ENCODE results near the gene EXO1.
"Not testable (repeated sequence)": the region's sequence is repeated elsewhere in the genome, so short reads cannot be mapped to it uniquely, and the experiment has no call there.

The EXO1 gene

GRCh38 chr1:241844593-241844992 is 3.4 kb upstream of the EXO1 start:
- Histone ChIP-seq H3K36me3 (ENCODE audit: insufficient read depth, low read length) (no peaks in the 10 kb centered on the region), H3K4me1 (ENCODE audit: insufficient read depth, low read length) (peaks cover 6% of the 10 kb centered on the region; the same call in 1 of the 2 replicates), H3K9ac (ENCODE audit: low read depth, low read length) (no peak overlapping the region), H3K9me3 (ENCODE audit: control insufficient read depth, insufficient read depth, low read length) (no peaks in the 10 kb centered on the region)

GRCh38 chr1:241846375-241846774 is 1.6 kb upstream of the EXO1 start:
- Histone ChIP-seq H3K9ac (ENCODE audit: low read depth, low read length) (no peak overlapping the region), H3K9me3 (ENCODE audit: control insufficient read depth, insufficient read depth, low read length) (no peaks in the 10 kb centered on the region), H3K36me3 (ENCODE audit: insufficient read depth, low read length) (no peaks in the 10 kb centered on the region), H3K4me1 (ENCODE audit: insufficient read depth, low read length) (peaks cover 6% of the 10 kb centered on the region; the same call in 1 of the 2 replicates)

DNA sequence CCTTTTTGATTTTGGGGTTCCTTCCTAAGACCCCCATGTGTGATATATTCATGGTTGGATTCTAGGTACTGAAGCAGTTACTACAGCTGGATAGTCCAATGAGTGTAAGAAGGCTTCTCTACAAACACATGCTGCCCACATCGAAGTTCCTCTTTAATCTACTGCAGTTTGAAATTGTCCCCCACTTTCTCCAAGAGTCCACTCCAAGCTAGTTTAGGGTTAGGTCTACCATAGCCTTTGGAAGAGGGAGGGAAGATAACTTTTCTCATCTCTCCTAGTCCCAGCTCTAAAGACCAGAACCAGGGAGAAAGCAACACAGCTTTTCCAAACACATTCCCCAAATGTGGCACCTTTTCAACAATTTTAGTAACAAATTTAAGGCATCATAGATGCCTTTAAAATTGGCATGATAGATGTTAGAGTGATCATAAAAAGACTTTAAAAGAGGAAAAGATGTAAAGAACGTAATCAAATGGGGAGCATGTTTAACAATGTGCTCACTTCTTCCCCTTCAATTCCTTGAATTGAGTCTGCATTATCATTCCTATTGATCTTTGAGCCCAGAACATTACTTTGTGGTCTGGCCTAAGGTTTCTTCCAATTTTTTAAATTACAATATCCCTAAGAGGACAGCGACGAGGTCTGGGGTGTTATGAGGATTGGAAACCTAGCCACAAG is 1.0 kb upstream of the EXO1 start:
- Histone ChIP-seq H3K4me1 (ENCODE audit: insufficient read depth, low read length) (peaks cover 6% of the 10 kb centered on the region; the same call in 1 of the 2 replicates), H3K36me3 (ENCODE audit: insufficient read depth, low read length) (no peaks in the 10 kb centered on the region), H3K9ac (ENCODE audit: low read depth, low read length) (peak overlapping the region; percentile 93), H3K9me3 (ENCODE audit: control insufficient read depth, insufficient read depth, low read length) (no peaks in the 10 kb centered on the region)

GRCh38 chr1:241847540-241847795 is 536 bp upstream of the EXO1 start:
- peaks cover 6% of the 10 kb centered on the region; the same call in 1 of the 2 replicates for H3K4me1 ChIP-seq (ENCODE audit: insufficient read depth, low read length)
- H3K36me3 ChIP-seq (ENCODE audit: insufficient read depth, low read length) = no peaks in the 10 kb centered on the region
- no peaks in the 10 kb centered on the region for H3K9me3 ChIP-seq (ENCODE audit: control insufficient read depth, insufficient read depth, low read length)
- peak overlapping the region; percentile 93 for H3K9ac ChIP-seq (ENCODE audit: low read depth, low read length)

DNA sequence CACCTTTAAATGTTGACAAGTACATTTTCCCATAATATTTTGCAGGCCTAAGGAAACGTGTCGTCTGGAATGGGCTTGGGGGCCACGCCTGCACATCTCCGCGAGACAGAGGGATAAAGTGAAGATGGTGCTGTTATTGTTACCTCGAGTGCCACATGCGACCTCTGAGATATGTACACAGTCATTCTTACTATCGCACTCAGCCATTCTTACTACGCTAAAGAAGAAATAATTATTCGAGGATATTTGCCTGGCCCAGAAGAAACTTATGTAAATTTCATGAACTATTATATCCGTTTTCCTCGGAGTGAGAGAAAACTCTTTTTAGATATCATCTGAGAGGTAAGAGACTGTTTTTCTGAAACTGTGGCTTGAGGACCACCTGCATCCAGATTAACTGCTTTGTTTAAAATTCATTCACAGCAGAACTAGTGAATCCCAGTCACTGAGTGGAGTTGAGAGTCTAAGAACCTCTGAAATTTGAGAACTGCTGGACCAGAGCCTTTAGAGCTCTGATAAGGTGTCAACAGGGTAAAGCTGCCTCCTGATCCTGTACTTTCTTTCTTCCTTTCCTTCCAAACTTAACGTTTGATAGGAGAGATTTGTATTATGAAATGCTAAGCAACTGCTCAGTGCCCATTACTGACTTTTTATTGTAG is 811 bp downstream of the EXO1 start:
- no peaks in the 10 kb centered on the region for H3K9me3 ChIP-seq (ENCODE audit: control insufficient read depth, insufficient read depth, low read length)
- peaks cover 6% of the 10 kb centered on the region; the same call in 1 of the 2 replicates for H3K4me1 ChIP-seq (ENCODE audit: insufficient read depth, low read length)
- H3K36me3 ChIP-seq (ENCODE audit: insufficient read depth, low read length) = peaks cover 10% of the 10 kb centered on the region; the same call in 1 of the 2 replicates
- peak overlapping the region; percentile 93; the same call in 1 of the 2 replicates for H3K9ac ChIP-seq (ENCODE audit: low read depth, low read length)

DNA sequence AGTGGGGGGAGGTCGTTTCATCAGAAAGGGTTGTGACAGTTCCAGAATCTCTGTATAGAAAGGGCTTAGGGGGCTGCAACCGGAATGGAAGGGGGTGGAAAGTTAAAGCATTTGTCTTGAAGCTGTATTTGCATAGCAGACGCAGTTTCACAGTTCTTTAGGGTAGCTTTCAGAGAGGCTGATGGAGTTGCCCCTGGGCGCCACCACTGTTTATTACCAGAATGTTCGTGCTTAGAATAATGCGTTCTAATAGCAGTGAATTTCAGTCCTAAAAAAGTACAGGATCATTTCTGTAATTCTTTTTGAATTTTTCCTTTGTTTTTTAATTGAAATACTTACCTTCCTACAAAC is 1.3 kb downstream of the EXO1 start:
- H3K36me3 ChIP-seq (ENCODE audit: insufficient read depth, low read length) = peaks cover 14% of the 10 kb centered on the region
- peak overlapping the region; percentile 93; the same call in 1 of the 2 replicates for H3K9ac ChIP-seq (ENCODE audit: low read depth, low read length)
- H3K4me1 ChIP-seq (ENCODE audit: insufficient read depth, low read length) = peaks cover 6% of the 10 kb centered on the region; the same call in 1 of the 2 replicates
- no peaks in the 10 kb centered on the region for H3K9me3 ChIP-seq (ENCODE audit: control insufficient read depth, insufficient read depth, low read length)

- not testable (repeated sequence) for H3K4me1 ChIP-seq (ENCODE audit: insufficient read depth, low read length); H3K9me3 ChIP-seq (ENCODE audit: control insufficient read depth, insufficient read depth, low read length); H3K9ac ChIP-seq (ENCODE audit: low read depth, low read length)
- peaks cover 16% of the 10 kb centered on the region for H3K36me3 ChIP-seq (ENCODE audit: insufficient read depth, low read length)
Observed at GRCh38 chr1:241855545-241856140, 7.6 kb downstream of the EXO1 start.

DNA sequence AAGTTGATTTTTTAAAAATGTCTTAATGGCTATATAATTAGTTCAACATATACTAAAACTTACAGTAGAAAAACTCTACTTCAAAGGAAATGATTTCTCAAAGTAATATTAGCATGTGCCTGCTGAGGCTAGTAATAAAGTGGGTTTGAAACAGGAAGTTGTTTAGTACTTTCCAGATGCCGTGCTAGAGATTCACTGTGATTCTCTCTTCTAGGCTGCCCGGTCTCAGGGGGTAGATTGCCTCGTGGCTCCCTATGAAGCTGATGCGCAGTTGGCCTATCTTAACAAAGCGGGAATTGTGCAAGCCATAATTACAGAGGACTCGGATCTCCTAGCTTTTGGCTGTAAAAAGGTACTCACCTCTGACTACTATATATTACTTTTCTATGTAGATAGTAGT is 9.1 kb downstream of the EXO1 start:
- H3K9ac ChIP-seq (ENCODE audit: low read depth, low read length) = no peak overlapping the region
- H3K9me3 ChIP-seq (ENCODE audit: control insufficient read depth, insufficient read depth, low read length) = no peaks in the 10 kb centered on the region
- H3K36me3 ChIP-seq (ENCODE audit: insufficient read depth, low read length) = peaks cover 24% of the 10 kb centered on the region
- H3K4me1 ChIP-seq (ENCODE audit: insufficient read depth, low read length) = no peaks in the 10 kb centered on the region

GRCh38 chr1:241860922-241861321 is 12.9 kb downstream of the EXO1 start:
- Histone ChIP-seq H3K36me3 (ENCODE audit: insufficient read depth, low read length) (peaks cover 14% of the 10 kb centered on the region), H3K9ac (ENCODE audit: low read depth, low read length) (no peak overlapping the region), H3K4me1 (ENCODE audit: insufficient read depth, low read length) (no peaks in the 10 kb centered on the region), H3K9me3 (ENCODE audit: control insufficient read depth, insufficient read depth, low read length) (no peaks in the 10 kb centered on the region)

- peaks cover 9% of the 10 kb centered on the region for H3K36me3 ChIP-seq (ENCODE audit: insufficient read depth, low read length)
- H3K9ac ChIP-seq (ENCODE audit: low read depth, low read length) = no peak overlapping the region
- no peaks in the 10 kb centered on the region for H3K4me1 ChIP-seq (ENCODE audit: insufficient read depth, low read length)
- H3K9me3 ChIP-seq (ENCODE audit: control insufficient read depth, insufficient read depth, low read length) = no peaks in the 10 kb centered on the region
Observed at GRCh38 chr1:241869022-241869421, 21.0 kb downstream of the EXO1 start.

- no peaks in the 10 kb centered on the region for H3K4me1 ChIP-seq (ENCODE audit: insufficient read depth, low read length)
- H3K9ac ChIP-seq (ENCODE audit: low read depth, low read length) = no peak overlapping the region
- H3K9me3 ChIP-seq (ENCODE audit: control insufficient read depth, insufficient read depth, low read length) = no peaks in the 10 kb centered on the region
- H3K36me3 ChIP-seq (ENCODE audit: insufficient read depth, low read length) = peaks cover 6% of the 10 kb centered on the region
Observed at GRCh38 chr1:241870336-241870735, 22.3 kb downstream of the EXO1 start.

- Histone ChIP-seq H3K9me3 (ENCODE audit: control insufficient read depth, insufficient read depth, low read length) (no peaks in the 10 kb centered on the region), H3K9ac (ENCODE audit: low read depth, low read length) (no peak overlapping the region), H3K4me1 (ENCODE audit: insufficient read depth, low read length) (no peaks in the 10 kb centered on the region), H3K36me3 (ENCODE audit: insufficient read depth, low read length) (peaks cover 6% of the 10 kb centered on the region)
Observed at GRCh38 chr1:241870746-241871430, 22.9 kb downstream of the EXO1 start.

DNA sequence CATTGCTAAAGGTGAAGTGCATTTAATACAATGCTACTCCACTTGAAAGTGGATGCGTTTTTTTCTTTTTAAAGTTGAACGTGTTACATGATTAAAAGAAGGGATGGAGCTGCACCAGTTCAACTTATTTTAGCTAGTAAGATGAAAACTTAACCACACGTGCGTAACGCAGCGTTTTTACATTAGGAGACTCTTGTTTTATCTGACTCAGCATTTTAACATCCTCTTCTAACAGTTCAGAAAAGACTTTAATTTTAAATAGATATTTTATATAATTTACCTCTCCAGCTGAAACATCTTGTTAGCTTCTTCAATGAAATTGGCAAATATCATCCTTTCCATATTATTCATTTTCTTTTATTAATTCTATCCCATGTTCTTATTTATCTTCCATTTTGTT is 33.4 kb downstream of the EXO1 start:
- Histone ChIP-seq H3K9me3 (ENCODE audit: control insufficient read depth, insufficient read depth, low read length) (no peaks in the 10 kb centered on the region), H3K4me1 (ENCODE audit: insufficient read depth, low read length) (no peaks in the 10 kb centered on the region), H3K36me3 (ENCODE audit: insufficient read depth, low read length) (peaks cover 8% of the 10 kb centered on the region; the same call in 1 of the 2 replicates), H3K9ac (ENCODE audit: low read depth, low read length) (no peak overlapping the region)

- H3K36me3 ChIP-seq (ENCODE audit: insufficient read depth, low read length) = peaks cover 8% of the 10 kb centered on the region; the same call in 1 of the 2 replicates
- H3K4me1 ChIP-seq (ENCODE audit: insufficient read depth, low read length) = no peaks in the 10 kb centered on the region
- H3K9me3 ChIP-seq (ENCODE audit: control insufficient read depth, insufficient read depth, low read length) = no peaks in the 10 kb centered on the region
- H3K9ac ChIP-seq (ENCODE audit: low read depth, low read length) = no peak overlapping the region
Observed at GRCh38 chr1:241883159-241883558, 35.2 kb downstream of the EXO1 start.

All from ES-I3 (cell line).